IMR-90 (cell line): ENCODE data around the gene L3HYPDH.

ENCODE experiments used
- POLR2A ChIP-seq: IDR thresholded peaks from 2 replicates; pipeline ENCODE4 v1.6.1; 2012; ENCODE audit warnings: mild to moderate bottlenecking, low read depth, low read length
- RCOR1 ChIP-seq: IDR thresholded peaks from 2 replicates; pipeline ENCODE4 v1.6.1; 2012; ENCODE audit warnings: mild to moderate bottlenecking, low read length, improper control_type of control experiment; ENCODE audit not compliant: insufficient replicate concordance
- TF ChIP-seq, protein P1 (sequence below): conservative IDR thresholded peaks from 2 replicates; pipeline ENCODE4 v1.5.1; 2012; ENCODE audit warnings: mild to moderate bottlenecking, low read depth, low read length, improper control_type of control experiment

DNA sequence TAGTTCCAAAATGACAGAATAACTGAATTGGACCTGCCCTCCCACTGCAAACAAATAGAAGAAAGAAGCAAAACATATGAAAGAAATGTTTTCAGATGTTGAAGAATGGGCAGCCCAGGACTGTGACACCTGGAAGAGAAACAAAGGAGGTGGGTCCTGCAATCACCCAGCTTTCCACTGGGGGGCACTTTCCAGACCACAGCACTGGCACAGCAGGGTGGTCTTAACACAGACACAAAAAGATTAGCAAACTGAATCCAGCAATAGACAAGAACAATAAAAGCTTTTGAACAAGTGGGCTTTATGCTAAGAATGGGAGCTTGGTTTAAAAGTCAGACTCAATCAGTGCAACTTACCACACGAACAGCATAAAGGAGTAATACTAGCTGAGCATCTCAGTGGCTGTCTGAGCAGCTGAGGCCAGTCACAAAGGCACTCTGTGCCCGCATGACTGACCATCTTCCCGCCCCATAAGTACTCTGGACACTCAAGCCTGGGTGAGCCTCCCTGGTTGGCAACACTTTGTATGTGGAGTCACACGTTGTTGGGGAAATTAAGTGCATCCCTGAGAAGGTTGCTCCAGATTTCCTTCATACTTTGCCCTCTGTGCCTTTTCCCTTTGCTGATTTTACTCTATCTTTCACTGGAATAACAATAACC lies 27.8 kb upstream of the L3HYPDH start:
- TF ChIP-seq, protein P1, sequence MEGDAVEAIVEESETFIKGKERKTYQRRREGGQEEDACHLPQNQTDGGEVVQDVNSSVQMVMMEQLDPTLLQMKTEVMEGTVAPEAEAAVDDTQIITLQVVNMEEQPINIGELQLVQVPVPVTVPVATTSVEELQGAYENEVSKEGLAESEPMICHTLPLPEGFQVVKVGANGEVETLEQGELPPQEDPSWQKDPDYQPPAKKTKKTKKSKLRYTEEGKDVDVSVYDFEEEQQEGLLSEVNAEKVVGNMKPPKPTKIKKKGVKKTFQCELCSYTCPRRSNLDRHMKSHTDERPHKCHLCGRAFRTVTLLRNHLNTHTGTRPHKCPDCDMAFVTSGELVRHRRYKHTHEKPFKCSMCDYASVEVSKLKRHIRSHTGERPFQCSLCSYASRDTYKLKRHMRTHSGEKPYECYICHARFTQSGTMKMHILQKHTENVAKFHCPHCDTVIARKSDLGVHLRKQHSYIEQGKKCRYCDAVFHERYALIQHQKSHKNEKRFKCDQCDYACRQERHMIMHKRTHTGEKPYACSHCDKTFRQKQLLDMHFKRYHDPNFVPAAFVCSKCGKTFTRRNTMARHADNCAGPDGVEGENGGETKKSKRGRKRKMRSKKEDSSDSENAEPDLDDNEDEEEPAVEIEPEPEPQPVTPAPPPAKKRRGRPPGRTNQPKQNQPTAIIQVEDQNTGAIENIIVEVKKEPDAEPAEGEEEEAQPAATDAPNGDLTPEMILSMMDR = peak; percentile 42
- TF ChIP-seq RCOR1 (no peak), POLR2A (no peak)
